GM04504 (cell line): ENCODE measurements around the gene CDK16.

Experiments used
- DNase-seq: peaks from one replicate; pipeline ENCODE4 v3.0.0-alpha.2; 2012; ENCODE audit warnings: low read depth

CDK16 gene

GRCh38 chrX:47228550-47229270 is 10.2 kb downstream of the CDK16 start:
- DNase-seq, result no peak

- no peak for DNase-seq
Observed at GRCh38 chrX:47229427-47229826, 10.9 kb downstream of the CDK16 start.

- no peak for DNase-seq
Observed at GRCh38 chrX:47230136-47230868, 11.8 kb downstream of the CDK16 start.

- DNase-seq, result no peak
Observed at GRCh38 chrX:47231167-47231566, 12.7 kb downstream of the CDK16 start.

GRCh38 chrX:47232197-47232802 is 13.8 kb downstream of the CDK16 start:
- no peak for DNase-seq

- no peak for DNase-seq
Observed at GRCh38 chrX:47232803-47233332, 14.4 kb downstream of the CDK16 start, which contains the start of gene USP11. Gene USP11 (plus strand): TSS chrX:47233009. CDS start chrX:47233044, 35 bp downstream.

- DNase-seq, result peak; percentile 93
Observed at GRCh38 chrX:47233333-47234113, 15.0 kb downstream of the CDK16 start.

GRCh38 chrX:47234583-47234982 is 16.1 kb downstream of the CDK16 start:
- no peak for DNase-seq

- no peak for DNase-seq
Observed at GRCh38 chrX:47235691-47236103, 17.2 kb downstream of the CDK16 start.

GRCh38 chrX:47239199-47239598 is 20.7 kb downstream of the CDK16 start:
- DNase-seq, result no peak

GRCh38 chrX:47239898-47240545 is 21.5 kb downstream of the CDK16 start:
- no peak for DNase-seq

- no peak for DNase-seq
Observed at GRCh38 chrX:47240619-47241018, 22.1 kb downstream of the CDK16 start.

- DNase-seq, result no peak
Observed at GRCh38 chrX:47241201-47242011, 22.9 kb downstream of the CDK16 start.

- no peak for DNase-seq
Observed at GRCh38 chrX:47242321-47242720, 23.8 kb downstream of the CDK16 start.

GRCh38 chrX:47243351-47243750 is 24.9 kb downstream of the CDK16 start:
- no peak for DNase-seq

- no peak for DNase-seq
Observed at GRCh38 chrX:47244676-47245075, 26.2 kb downstream of the CDK16 start.

GRCh38 chrX:47245156-47245555 is 26.7 kb downstream of the CDK16 start:
- DNase-seq, result no peak

GRCh38 chrX:47247206-47247998 is 28.9 kb downstream of the CDK16 start:
- no peak for DNase-seq

- no peak for DNase-seq
Observed at GRCh38 chrX:47247999-47248320, 29.5 kb downstream of the CDK16 start.

- no peak for DNase-seq
Observed at GRCh38 chrX:47248576-47248975, 30.1 kb downstream of the CDK16 start.
